Liver (tissue), 9 donors: Measurements from ENCODE around the gene PNO1. TPM values are rescaled to one million over a fixed set of nuclear protein-coding genes. Genes with fewer than 3 reads are reported as not detected.

ENCODE experiments used
- DNase-seq: peaks from one replicate; pipeline ENCODE4 v3.0.0-alpha.2; 2017; ENCODE audit warnings: low spot score
- H3K27ac ChIP-seq, 2 donors: one replicate each; pipeline ENCODE4 v1.7.0; 2013; ENCODE audit warnings: inconsistent platforms in 2 of 2, low read length in 2 of 2, control low read depth in 1 of 2, low read depth in 1 of 2, mild to moderate bottlenecking in 1 of 2
- H3K27me3 ChIP-seq, 4 donors: one replicate each; pipeline versions ENCODE4 v1.6.1 to v1.7.0; 2013; ENCODE audit warnings: low read length in 3 of 4, inconsistent platforms in 1 of 4, mild to moderate bottlenecking in 1 of 4, moderate library complexity in 1 of 4; ENCODE audit not compliant: control insufficient read depth in 4 of 4, insufficient read depth in 4 of 4
- H3K36me3 ChIP-seq, 4 donors: one replicate each; pipeline versions ENCODE4 v1.6.1 to v1.7.0; 2013; ENCODE audit warnings: low read length in 3 of 4, mild to moderate bottlenecking in 3 of 4, low read depth in 1 of 4, moderate library complexity in 1 of 4; ENCODE audit not compliant: control insufficient read depth in 4 of 4, insufficient read depth in 3 of 4
- H3K4me1 ChIP-seq, 4 donors: one replicate each; pipeline versions ENCODE4 v1.6.1 to v1.7.0; 2013; ENCODE audit warnings: low read length in 3 of 4, mild to moderate bottlenecking in 3 of 4, moderate library complexity in 1 of 4; ENCODE audit not compliant: control insufficient read depth in 4 of 4, insufficient read depth in 4 of 4
- H3K4me3 ChIP-seq, 3 donors: one replicate each; pipeline versions ENCODE4 v1.6.1 to v1.7.0; 2013; ENCODE audit warnings: low read length in 3 of 3, control low read depth in 1 of 3, low read depth in 1 of 3, mild to moderate bottlenecking in 1 of 3
- H3K9ac ChIP-seq, 2 donors: one replicate each; pipeline ENCODE4 v1.7.0; 2013; ENCODE audit warnings: low read length in 2 of 2, mild to moderate bottlenecking in 2 of 2, moderate library complexity in 2 of 2, control low read depth in 1 of 2, low read depth in 1 of 2
- H3K9me3 ChIP-seq, 4 donors: one replicate each; pipeline versions ENCODE4 v1.6.1 to v1.7.0; 2013; ENCODE audit warnings: low read length in 3 of 4; ENCODE audit not compliant: control insufficient read depth in 4 of 4
- CTCF ChIP-seq: fragments of 150-350 bp; IDR thresholded peaks from 2 replicates; pipeline ENCODE4 v1.5.1; 2017; ENCODE audit warnings: improper control_type of control experiment, low read depth, low read length; ENCODE audit not compliant: missing input control
- FOXA2 ChIP-seq: IDR thresholded peaks from 2 replicates; pipeline ENCODE4 v1.6.1; 2016; ENCODE audit warnings: antibody characterized with exemption
- HNF4A ChIP-seq, 2 donors: conservative IDR thresholded peaks; 2 replicates each; pipeline ENCODE4 v1.6.1; 2016; ENCODE audit warnings: antibody characterized with exemption in 2 of 2, mild to moderate bottlenecking in 2 of 2
- NR2F2 ChIP-seq: IDR thresholded peaks from 2 replicates; pipeline ENCODE4 v1.6.1; 2016; ENCODE audit warnings: antibody characterized with exemption
- RAD21 ChIP-seq, 2 donors: IDR thresholded peaks; 2 replicates each; pipeline ENCODE4 v1.6.1; 2016; ENCODE audit warnings: antibody characterized with exemption in 2 of 2, mild to moderate bottlenecking in 2 of 2
- RXRA ChIP-seq, 2 donors: IDR thresholded peaks; 2 replicates each; pipeline ENCODE4 v1.6.1; 2017 to 2018; ENCODE audit warnings: antibody characterized with exemption in 2 of 2, mild to moderate bottlenecking in 1 of 2
- WGBS: extraction: QIAGEN DNeasy Blood & Tissue Kit; methylation state at CpG from one replicate; pipeline ENCODE4 v1.1.7; 2013; 5-methylcytosine and 5-hydroxymethylcytosine counted together
- polyA plus RNA-seq, 2 donors: library from polyadenylated mRNA; stranded (reverse) in 1 of 2; unstranded in 1 of 2; fragments of 200-250 nt in 1 of 2; fragments of >200 nt in 1 of 2; fragmentation: Nextera tagmentation in 1 of 2; extraction: Ambion mirVana in 1 of 2; gene quantifications; one replicate each; pipeline versions ENCODE4 v1.2.1 to v1.2.3, GENCODE V29; 2013 to 2015
- total RNA-seq, 2 donors: library from RNA; depleted of rRNA; stranded (reverse); fragments of >200 nt; gene quantifications; one replicate each; pipeline ENCODE4 v1.2.3, GENCODE V29; 2014
- donor health status: healthy.
- donor health status: healthy.
- donor health status: healthy.
- donor health status: healthy.
- donor health status: healthy.

PNO1 gene
- total and polyA plus RNA-seq, 4 donors = 5.5 to 9.5 (median 8.4) TPM

GRCh38 chr2:68225119-68225632 lies 67.5 kb downstream of the PNO1 start:
- 4% methylated on average over 2 of the region's 2 CpGs for WGBS
- Histone ChIP-seq H3K9ac (no peak overlapping the region), H3K4me1 (peaks cover 0 to 16% (median 8%) of the 10 kb centered on the region in 4 donors), H3K4me3 (no peak overlapping the region), H3K27me3 (no peaks in the 10 kb centered on the region), H3K9me3 (no peaks in the 10 kb centered on the region), H3K27ac (no peak overlapping the region), H3K36me3 (no peaks in the 10 kb centered on the region)
- DNase-seq = no peak
- peak; percentile 10 for TF ChIP-seq CTCF
- TF ChIP-seq FOXA2 = no peak
- peak; percentile 34 to 44 for TF ChIP-seq RXRA (IDR thresholded peaks at IDR 0.05)
- TF ChIP-seq RAD21 (IDR thresholded peaks at IDR 0.05) = peak; percentile 61 to 67
- TF ChIP-seq NR2F2 = no peak
- peak; percentile 16 to 49 for TF ChIP-seq HNF4A (conservative IDR thresholded peaks at IDR 0.05)

Other genes starting within 250 kb of the PNO1 start
- 10 to 100 TPM; 15.6 to 15.8 TPM for gene C1D, start 94.9 kb upstream of the PNO1 start, total RNA-seq
- 10 to 100 TPM; 22.1 to 31.0 TPM for gene C1D, start 94.9 kb upstream of the PNO1 start, polyA plus RNA-seq
- 10 to 100 TPM; 22.5 to 42.5 TPM for gene PPP3R1, start 94.6 kb downstream of the PNO1 start, total RNA-seq
- 10 to 100 TPM in 1 of 2 donors, 1 to 10 TPM in 1; 2.4 to 14.1 TPM for gene PPP3R1, start 94.6 kb downstream of the PNO1 start, polyA plus RNA-seq
- gene CNRIP1, start 162.1 kb downstream of the PNO1 start, total RNA-seq = 10 to 100 TPM in 1 of 2 donors, 1 to 10 TPM in 1; 2.8 to 26.4 TPM
- 1 to 10 TPM; 2.9 to 3.3 TPM for gene CNRIP1, start 162.1 kb downstream of the PNO1 start, polyA plus RNA-seq
- 10 to 100 TPM in 1 of 2 donors, 1 to 10 TPM in 1; 5.3 to 40.6 TPM for gene PLEK, start 207.4 kb downstream of the PNO1 start, total RNA-seq
- gene PLEK, start 207.4 kb downstream of the PNO1 start, polyA plus RNA-seq = 1 to 10 TPM; 2.6 to 3.9 TPM